B cell (primary cell): Measurements from ENCODE around the gene PRRC2C.
"Not testable (repeated sequence)": the region's sequence is repeated elsewhere in the genome, so short reads cannot be mapped to it uniquely, and the experiment has no call there.

Experiments used
- CTCF ChIP-seq: fragments of 200-600 bp; IDR thresholded peaks from one replicate; pipeline ENCODE4 v1.8.0; 2022; ENCODE audit warnings: antibody characterized with exemption, mild to moderate bottlenecking
- EZH2 ChIP-seq: IDR thresholded peaks from 2 replicates; pipeline ENCODE4 v1.6.1; 2012; ENCODE audit warnings: borderline replicate concordance, low read depth, mild to moderate bottlenecking, moderate library complexity, low read length; ENCODE audit not compliant: insufficient read depth, poor library complexity, severe bottlenecking

- not testable (repeated sequence) for TF ChIP-seq CTCF, EZH2
Measured at GRCh38 chr1:171441278-171441895, 43.9 kb upstream of the PRRC2C start.
